A549 (cell line): ENCODE results near the gene TALDO1. TPM values are rescaled to one million over a fixed set of nuclear protein-coding genes. Genes with fewer than 3 reads are reported as not detected.

Source experiments
- ATAC-seq, 2 experiments: fragments of 200-7000 bp in 1 of 2; fragments of >200 bp in 1 of 2; cut with Nextera tagmentation in 1 of 2; cut with Tn5 transposase in 1 of 2; 3 replicates each; pipeline versions ENCODE4 v1.8.0 to v1.9.1; 2018 to 2020; ENCODE audit warnings: mild to moderate bottlenecking in 1 of 2, moderate library complexity in 1 of 2
- CTCF ChIA-PET: fragments of 300-600 bp; sonication (Branson Sonifier 250); formaldehyde crosslinking; extraction: SDS; loops from one replicate; lab custom pipeline; 2021; ENCODE audit warnings: antibody characterized with exemption, inconsistent platforms; lab: Yijun Ruan, JAX
- POLR2A ChIA-PET: fragments of 350-600 bp; formaldehyde crosslinking; extraction: SDS; loops from one replicate; lab custom pipeline; 2021; ENCODE audit warnings: antibody characterized with exemption, inconsistent platforms; lab: Yijun Ruan, JAX
- DNase-seq, 2 experiments: peaks; one replicate each; pipeline versions ENCODE4 v3.0.0 to v3.0.0-alpha.2; 2011 to 2016; ENCODE audit warnings: low read depth in 1 of 2, low spot score in 1 of 2
- FAIRE-seq: peaks from 2 replicates; lab custom pipeline; 2011; peaks lifted over from hg19 to GRCh38; lab: Jason Lieb, UNC
- H3K27ac ChIP-seq, 2 experiments: fragments of >200 bp; sonication (Bioruptor Twin); formaldehyde crosslinking; 3 replicates each; pipeline ENCODE4 v1.5.1; 2016 to 2017
- H3K4me1 ChIP-seq: fragments of >200 bp; sonication (Bioruptor Twin); formaldehyde crosslinking; 3 replicates; pipeline ENCODE4 v1.6.1; 2016
- H3K4me2 ChIP-seq: fragments of >200 bp; sonication (Bioruptor Twin); formaldehyde crosslinking; 3 replicates; pipeline ENCODE4 v1.6.1; 2016
- H3K4me3 ChIP-seq: fragments of >200 bp; sonication (Bioruptor Twin); formaldehyde crosslinking; 3 replicates; pipeline ENCODE4 v1.5.1; 2016
- H3K9me3 ChIP-seq: fragments of >200 bp; sonication (Bioruptor Twin); formaldehyde crosslinking; 3 replicates; pipeline ENCODE4 v1.6.1; 2016
- ATOH8 ChIP-seq: fragments of 250-450 bp; sonication (Bioruptor Pico); IDR thresholded peaks from 2 replicates; pipeline ENCODE4 v1.5.0; 2020; ENCODE audit warnings: low read depth, mild to moderate bottlenecking, moderate library complexity
- BHLHE40 ChIP-seq: IDR thresholded peaks from 2 replicates; pipeline ENCODE4 v1.6.1; 2012; ENCODE audit warnings: low read depth, low read length, inconsistent platforms
- CBX8 ChIP-seq: fragments of 200-600 bp; sonication (generic); IDR thresholded peaks from 2 replicates; pipeline ENCODE4 v1.6.1; 2016
- CEBPB ChIP-seq, 2 experiments: fragments of >200 bp in 1 of 2; sonication (Bioruptor Twin) in 1 of 2; formaldehyde crosslinking in 1 of 2; IDR thresholded peaks; 2 replicates each; pipeline ENCODE4 v1.6.1; 2012 to 2016
- CHD4 ChIP-seq: fragments of 200-600 bp; sonication (generic); IDR thresholded peaks from 2 replicates; pipeline ENCODE4 v1.6.1; 2016; ENCODE audit warnings: antibody characterized with exemption, mild to moderate bottlenecking, borderline replicate concordance
- EHMT2 ChIP-seq: fragments of 200-600 bp; sonication (generic); IDR thresholded peaks from 2 replicates; pipeline ENCODE4 v1.6.1; 2016; ENCODE audit warnings: antibody characterized with exemption, low read depth, mild to moderate bottlenecking, moderate library complexity
- EP300 ChIP-seq, 2 experiments: fragments of >200 bp; sonication (Bioruptor Twin); formaldehyde crosslinking; IDR thresholded peaks; 2 replicates in 1 of 2; 3 replicates in 1 of 2; pipeline ENCODE4 v1.6.1; 2016 to 2017
- ESRRA ChIP-seq: fragments of 150-350 bp; IDR thresholded peaks from 2 replicates; pipeline ENCODE4 v1.6.1; 2014; ENCODE audit warnings: mild to moderate bottlenecking, low read length, borderline replicate concordance
- FOSB ChIP-seq: fragments of 250-450 bp; sonication (Bioruptor Pico); IDR thresholded peaks from 2 replicates; pipeline ENCODE4 v1.5.0; 2020; ENCODE audit warnings: mild to moderate bottlenecking, moderate library complexity
- HOXA7 ChIP-seq: fragments of 250-450 bp; sonication (Bioruptor Pico); IDR thresholded peaks from 2 replicates; pipeline ENCODE4 v1.5.0; 2020; ENCODE audit warnings: mild to moderate bottlenecking, moderate library complexity
- HOXB5 ChIP-seq: fragments of 250-450 bp; sonication (Bioruptor Pico); IDR thresholded peaks from 2 replicates; pipeline ENCODE4 v1.5.0; 2020; ENCODE audit warnings: mild to moderate bottlenecking, moderate library complexity
- MYC ChIP-seq: IDR thresholded peaks from 2 replicates; pipeline ENCODE4 v1.6.1; 2012; ENCODE audit warnings: mild to moderate bottlenecking, inconsistent platforms, low read length, improper control_type of control experiment, borderline replicate concordance
- NFE2L2 ChIP-seq: fragments of 150-350 bp; conservative IDR thresholded peaks from 2 replicates; pipeline ENCODE4 v1.6.1; 2014; ENCODE audit warnings: low read length
- NR3C1 ChIP-seq: fragments of >200 bp; sonication (Bioruptor Twin); formaldehyde crosslinking; IDR thresholded peaks from 3 replicates; pipeline ENCODE4 v1.6.1; 2017
- PBX3 ChIP-seq: IDR thresholded peaks from 2 replicates; pipeline ENCODE4 v1.6.1; 2012
- RAD21 ChIP-seq, 2 experiments: fragments of >200 bp in 1 of 2; sonication (Bioruptor Twin) in 1 of 2; formaldehyde crosslinking in 1 of 2; IDR thresholded peaks in 1 of 2; conservative IDR thresholded peaks in 1 of 2; 2 replicates in 1 of 2; 3 replicates in 1 of 2; pipeline ENCODE4 v1.6.1; 2012 to 2018; ENCODE audit warnings: inconsistent platforms in 1 of 2
- RFX5 ChIP-seq: fragments of 450-650 bp; IDR thresholded peaks from 2 replicates; pipeline ENCODE4 v1.7.1; 2014; ENCODE audit warnings: antibody characterized with exemption, mild to moderate bottlenecking, moderate library complexity
- RNF2 ChIP-seq: fragments of 200-600 bp; sonication (generic); IDR thresholded peaks from 2 replicates; pipeline ENCODE4 v1.6.1; 2016; ENCODE audit warnings: low read depth, mild to moderate bottlenecking, antibody characterized with exemption, moderate library complexity, borderline replicate concordance
- SREBF2 ChIP-seq: fragments of 450-650 bp; IDR thresholded peaks from 2 replicates; pipeline ENCODE4 v1.6.1; 2014; ENCODE audit warnings: mild to moderate bottlenecking, moderate library complexity
- TP53 ChIP-seq: fragments of 250-450 bp; sonication (Bioruptor Pico); IDR thresholded peaks from 2 replicates; pipeline ENCODE4 v1.5.0; 2021; ENCODE audit warnings: mild to moderate bottlenecking, moderate library complexity
- ZNF302 ChIP-seq: fragments of 250-450 bp; sonication (Bioruptor Pico); IDR thresholded peaks from 2 replicates; pipeline ENCODE4 v1.9.0; 2021; ENCODE audit warnings: inconsistent platforms, mild to moderate bottlenecking, moderate library complexity
- WGBS: methylation state at CpG from one replicate; pipeline ENCODE4 v1.1.6; 2017; ENCODE audit errors: missing lambda C conversion rate; 5-methylcytosine and 5-hydroxymethylcytosine counted together
- polyA plus RNA-seq, 4 experiments: library from polyadenylated mRNA; depleted of rRNA in 3 of 4; stranded (reverse); fragments of >200 nt; fragmentation: RNase III in 1 of 4; extraction: RNeasy Plus Mini Kit Qiagen cat#74134 plus additional on column Dnase treatment in 1 of 4; gene quantifications; 2 replicates in 3 of 4; 3 replicates in 1 of 4; pipeline ENCODE4 v1.2.3, GENCODE V29; 2011 to 2017

The TALDO1 gene
- polyA plus RNA-seq, 2 of the 4 experiments (the other 2 are of a cell fraction) = 287 to 391 TPM

GRCh38 chr11:699116-699508 lies 48.2 kb upstream of the TALDO1 start:
- no peak for TF ChIP-seq NR3C1
- TF ChIP-seq NFE2L2 = no peak
- TF ChIP-seq CHD4 = no peak
- no peak for TF ChIP-seq EHMT2
- no peak for TF ChIP-seq RNF2
- TF ChIP-seq CEBPB (IDR thresholded peaks at IDR 0.05) = no peak
- TF ChIP-seq, all 56 proteins: peak for 0
- CTCF ChIA-PET = interaction anchor here (2.5 to 26.0 kb wide), 2 partner anchors 26 to 67 kb away, joined by 7 to 599 read pairs; no protein-coding TSS in a partner anchor
- ATAC-seq = no peak
- Histone ChIP-seq H3K4me1 (peaks cover 40% of the 10 kb centered on the region), H3K4me2 (no peak overlapping the region), H3K4me3 (no peak overlapping the region), H3K27ac (no peak overlapping the region), H3K9me3 (no peaks in the 10 kb centered on the region)
- FAIRE-seq = no peak
- no peak for DNase-seq
- POLR2A ChIA-PET = no interaction called here
- 91% methylated on average over 7 of the region's 7 CpGs for WGBS

GRCh38 chr11:699753-700152 lies 47.5 kb upstream of the TALDO1 start:
- no peak overlapping the region for H3K27ac ChIP-seq
- no peak for DNase-seq
- 92% methylated on average over 1 of the region's 1 CpG for WGBS
- H3K4me2 ChIP-seq = no peak overlapping the region
- TF ChIP-seq TP53 (no peak), SREBF2 (no peak), BHLHE40 (no peak), MYC (no peak), NR3C1 (no peak), HOXA7 (CRISPR knock-in tag) (no peak), ZNF302 (CRISPR knock-in tag) (no peak), FOSB (CRISPR knock-in tag) (no peak), CEBPB (IDR thresholded peaks at IDR 0.05) (no peak), RFX5 (no peak), CBX8 (no peak), HOXB5 (CRISPR knock-in tag) (no peak), EHMT2 (no peak), EP300 (IDR thresholded peaks at IDR 0.05) (no peak), PBX3 (no peak), CHD4 (no peak), ATOH8 (CRISPR knock-in tag) (no peak)
- CTCF ChIA-PET = interaction anchor here (1.0 to 26.0 kb wide), 2 partner anchors 25 to 55 kb away, joined by 3 to 599 read pairs; no protein-coding TSS in a partner anchor
- H3K4me3 ChIP-seq = no peak overlapping the region
- H3K9me3 ChIP-seq = no peaks in the 10 kb centered on the region
- no peak for FAIRE-seq
- peaks cover 43% of the 10 kb centered on the region for H3K4me1 ChIP-seq
- POLR2A ChIA-PET = no interaction called here
- no peak for ATAC-seq

GRCh38 chr11:701741-702461 lies 45.4 kb upstream of the TALDO1 start:
- H3K4me1 ChIP-seq = peaks cover 47% of the 10 kb centered on the region
- no peak overlapping the region for H3K4me2 ChIP-seq
- no peak for FAIRE-seq
- ATAC-seq = no peak
- H3K4me3 ChIP-seq = no peak overlapping the region
- H3K27ac ChIP-seq = no peak overlapping the region
- no peak for TF ChIP-seq RAD21 (conservative IDR thresholded peaks at IDR 0.05 in 1 of 2, IDR thresholded peaks at IDR 0.05 in 1 of 2)
- TF ChIP-seq HOXB5 (CRISPR knock-in tag) = no peak
- TF ChIP-seq FOSB (CRISPR knock-in tag) = no peak
- TF ChIP-seq NFE2L2 = no peak
- no peak for TF ChIP-seq RNF2
- no peak for TF ChIP-seq ESRRA
- H3K9me3 ChIP-seq = no peaks in the 10 kb centered on the region
- ChIA-PET POLR2A (interaction anchor here (1.1 kb wide), 1 partner anchor 10 kb away, joined by 9 read pairs; no protein-coding TSS in a partner anchor), CTCF (interaction anchor here (1.2 to 26.0 kb wide), 3 partner anchors 11 to 75 kb away, joined by 3 to 599 read pairs (median 8); partner anchors contain the start of gene GATD1)
- WGBS = 94% methylated on average over 20 of the region's 22 CpGs
- no peak for DNase-seq
